Coronary artery (tissue), 2 donors: ENCODE data around the gene SS18L1.

Experiments used
- DNase-seq: peaks from one replicate; pipeline ENCODE4 v3.0.0-alpha.2; 2017; ENCODE audit warnings: low spot score
- H3K27ac ChIP-seq, 2 donors: fragments of 200-600 bp; sonication (generic); one replicate each; pipeline ENCODE4 v1.5.1; 2016 to 2019
- H3K4me3 ChIP-seq: fragments of 200-600 bp; sonication (generic); 2 replicates; pipeline ENCODE4 v1.5.1; 2016; ENCODE audit warnings: mild to moderate bottlenecking, moderate library complexity
- CTCF ChIP-seq: fragments of 200-600 bp; sonication (generic); IDR thresholded peaks from one replicate; pipeline ENCODE4 v1.5.1; 2019; ENCODE audit warnings: antibody characterized with exemption

Gene SS18L1

GRCh38 chr20:62161347-62161746 is 17.8 kb downstream of the SS18L1 start:
- no peak for DNase-seq
- Histone ChIP-seq H3K4me3 (no peak overlapping the region), H3K27ac (no peak overlapping the region)
- no peak for TF ChIP-seq CTCF

GRCh38 chr20:62162765-62163484 is 19.4 kb downstream of the SS18L1 start:
- TF ChIP-seq CTCF: no peak
- H3K27ac ChIP-seq: no peak overlapping the region
- no peak for DNase-seq
- no peak overlapping the region for H3K4me3 ChIP-seq

DNA sequence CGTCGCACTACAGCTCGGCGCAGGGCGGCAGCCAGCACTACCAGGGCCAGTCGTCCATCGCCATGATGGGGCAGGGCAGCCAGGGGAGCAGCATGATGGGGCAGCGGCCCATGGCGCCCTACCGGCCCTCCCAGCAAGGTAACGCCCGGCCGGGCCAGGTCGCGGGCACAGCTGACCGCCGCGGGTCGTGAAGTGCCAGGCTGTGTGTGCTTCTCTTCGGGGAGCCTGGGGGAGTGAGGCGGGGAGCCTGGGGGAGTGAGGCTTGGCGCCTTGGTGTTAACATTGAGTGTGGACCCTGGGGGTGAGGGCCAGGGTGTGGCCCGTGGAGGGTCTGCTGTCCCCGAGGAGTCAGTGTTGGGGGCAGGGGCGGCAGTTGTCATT is 19.9 kb downstream of the SS18L1 start:
- no peak overlapping the region for H3K4me3 ChIP-seq
- no peak overlapping the region for H3K27ac ChIP-seq
- no peak for DNase-seq
- TF ChIP-seq CTCF: no peak

- no peak overlapping the region for H3K27ac ChIP-seq
- no peak for TF ChIP-seq CTCF
- no peak overlapping the region for H3K4me3 ChIP-seq
- DNase-seq: no peak
Observed at GRCh38 chr20:62163986-62164762, 20.6 kb downstream of the SS18L1 start.

DNA sequence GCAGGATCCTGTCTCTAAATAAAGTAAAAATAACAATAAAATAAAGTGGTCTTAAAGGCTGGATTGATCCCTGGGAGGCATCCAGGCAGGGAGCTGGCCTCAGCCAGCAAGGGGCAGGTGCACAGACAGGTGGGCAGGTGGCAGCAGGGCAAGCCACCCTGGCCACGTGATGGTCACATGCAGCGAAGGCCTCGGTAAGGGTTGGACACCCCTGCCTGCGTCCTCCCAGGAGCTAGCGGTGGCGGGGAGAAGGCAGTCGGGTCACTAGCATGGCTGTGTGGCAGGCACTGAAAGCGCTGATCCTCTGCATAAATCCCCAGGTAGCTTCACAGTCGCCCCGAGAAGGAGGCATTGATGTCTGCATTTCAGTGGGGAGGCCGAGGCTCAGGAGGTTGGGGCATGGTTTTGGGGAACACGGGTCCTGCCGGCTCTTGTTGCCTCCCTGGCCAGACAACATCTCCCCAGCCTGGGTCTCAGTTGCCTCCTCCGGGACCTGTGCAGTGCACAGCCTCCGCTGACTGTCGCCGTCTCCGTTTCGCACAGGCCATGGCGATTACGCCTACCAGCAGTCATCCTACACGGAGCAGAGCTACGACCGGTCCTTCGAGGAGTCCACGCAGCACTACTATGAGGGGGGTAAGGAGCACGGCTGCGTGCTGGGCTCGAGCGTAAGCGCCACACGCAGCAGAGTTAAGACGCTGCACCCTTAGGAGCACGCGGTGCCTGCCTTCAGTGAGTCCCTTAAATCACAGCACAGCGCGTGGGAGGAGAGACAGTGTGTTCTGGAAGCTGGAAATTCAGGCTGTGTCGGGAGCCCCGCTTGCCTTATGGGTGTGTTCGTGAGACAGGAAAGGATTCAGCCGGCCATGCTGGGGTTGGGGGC is 21.6 kb downstream of the SS18L1 start:
- no peak for TF ChIP-seq CTCF
- no peak for DNase-seq
- H3K27ac ChIP-seq: no peak overlapping the region
- H3K4me3 ChIP-seq: no peak overlapping the region

DNA sequence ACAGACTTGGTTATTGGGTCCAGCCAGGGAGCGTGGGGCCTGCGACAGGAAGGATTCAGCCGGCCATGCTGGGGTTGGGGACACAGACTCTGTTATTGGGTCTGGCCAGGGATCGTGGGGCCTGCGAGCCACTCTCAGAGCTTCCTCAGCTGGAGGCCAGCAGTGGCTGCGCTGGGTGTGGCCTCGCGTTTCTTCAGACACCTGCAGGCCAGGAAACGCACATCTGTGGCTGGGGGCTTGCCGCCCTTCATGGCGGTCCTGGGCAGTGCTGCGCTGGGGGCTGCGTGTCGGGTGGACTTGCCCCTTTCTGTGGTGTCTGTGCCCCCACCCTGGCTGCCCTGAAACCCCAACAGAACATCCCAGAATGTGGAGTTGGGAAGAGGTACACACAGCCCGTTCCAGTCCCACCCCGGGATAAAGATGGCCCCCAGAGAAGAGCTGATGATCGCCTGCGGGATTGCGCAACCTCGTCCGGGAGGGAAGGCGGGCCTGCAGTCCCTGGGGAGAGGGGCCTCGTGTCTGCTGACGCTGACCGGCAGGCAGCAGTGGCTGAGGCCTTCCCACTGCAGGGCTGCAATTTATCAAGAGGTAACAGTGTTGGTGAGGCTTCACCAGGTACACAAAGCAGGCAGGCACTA is 22.3 kb downstream of the SS18L1 start:
- no peak overlapping the region for H3K4me3 ChIP-seq
- TF ChIP-seq CTCF: no peak
- no peak for DNase-seq
- H3K27ac ChIP-seq: no peak overlapping the region
